A673 (cell line): ENCODE data around the gene MED12L. TPM values are rescaled to one million over a fixed set of nuclear protein-coding genes. Genes with fewer than 3 reads are reported as not detected.

Experiments
- BruUV-seq: library from RNA; stranded (reverse); fragments of 400-500 nt; replicated peaks from 2 replicates; lab custom pipeline; 2021; lab: Mats Ljungman, UMichigan
- CTCF ChIA-PET: fragments of 300-600 bp; sonication (Branson Sonifier 250); formaldehyde crosslinking; loops from one replicate; lab custom pipeline; 2022; ENCODE audit warnings: antibody characterized with exemption; lab: Charles Lee
- POLR2A ChIA-PET: fragments of 300-600 bp; sonication (Branson Sonifier 250); formaldehyde crosslinking; loops from one replicate; lab custom pipeline; 2022; ENCODE audit warnings: antibody characterized with exemption; ENCODE audit not compliant: low non-redundant PET; lab: Charles Lee
- DNase-seq: peaks from one replicate; pipeline ENCODE4 v3.0.0-alpha.2; 2015; ENCODE audit warnings: low spot score
- H3K27ac ChIP-seq: fragments of 200-600 bp; sonication (generic); 2 replicates; pipeline ENCODE4 v1.5.1; 2016; ENCODE audit warnings: mixed run types, low read depth, mild to moderate bottlenecking, mixed read lengths, antibody characterized with exemption, low read length; ENCODE audit not compliant: poor library complexity, severe bottlenecking
- H3K27me3 ChIP-seq: fragments of 200-600 bp; sonication (generic); replicated peaks from 2 replicates; pipeline ENCODE4 v1.6.1; 2017; ENCODE audit warnings: mixed run types, low read depth, mild to moderate bottlenecking, mixed read lengths, antibody characterized with exemption, low read length; ENCODE audit not compliant: insufficient read depth, poor library complexity
- H3K36me3 ChIP-seq: fragments of 200-600 bp; sonication (generic); 2 replicates; pipeline ENCODE4 v1.6.1; 2016; ENCODE audit warnings: mixed run types, mild to moderate bottlenecking, mixed read lengths, antibody characterized with exemption, low read length; ENCODE audit not compliant: insufficient read depth, poor library complexity, severe bottlenecking
- H3K4me1 ChIP-seq: fragments of 200-600 bp; sonication (generic); 2 replicates; pipeline ENCODE4 v1.6.1; 2017; ENCODE audit warnings: mixed run types, mild to moderate bottlenecking, mixed read lengths, antibody characterized with exemption, low read length; ENCODE audit not compliant: insufficient read depth, poor library complexity, severe bottlenecking
- H3K4me3 ChIP-seq: fragments of 200-600 bp; sonication (generic); 2 replicates; pipeline ENCODE4 v1.5.1; 2016; ENCODE audit warnings: low read depth, mixed run types, mild to moderate bottlenecking, mixed read lengths, low read length; ENCODE audit not compliant: poor library complexity, severe bottlenecking
- H3K9me3 ChIP-seq: fragments of 200-600 bp; sonication (generic); 2 replicates; pipeline ENCODE4 v1.6.1; 2016; ENCODE audit warnings: mixed run types, low read depth, mild to moderate bottlenecking, mixed read lengths, antibody characterized with exemption, low read length; ENCODE audit not compliant: poor library complexity, severe bottlenecking
- EZH2 ChIP-seq: fragments of 200-600 bp; sonication (generic); IDR thresholded peaks from 2 replicates; pipeline ENCODE4 v1.6.1; 2017; ENCODE audit warnings: borderline replicate concordance, low read depth, mild to moderate bottlenecking, mixed read lengths, antibody characterized with exemption, low read length; ENCODE audit not compliant: poor library complexity, severe bottlenecking
- intact Hi-C: fragments of 100-400 bp; cut with micrococcal nuclease; formaldehyde crosslinking; loops from one replicate; pipeline ENCODE4 v1.10.0; 2022; ENCODE audit not compliant: unreplicated experiment
- total RNA-seq: library from RNA; stranded (reverse); gene quantifications from 2 replicates; pipeline ENCODE4 v1.2.3, GENCODE V29; 2021
- TF ChIP-seq, protein P1 (sequence below): fragments of 300-800, 200-600 bp; sonication (generic); conservative IDR thresholded peaks from 2 replicates; pipeline ENCODE4 v1.5.1; 2017; ENCODE audit warnings: low read depth, mild to moderate bottlenecking, antibody characterized with exemption, low read length, moderate library complexity, mixed read lengths

Gene MED12L
- total RNA-seq, 1 experiment from 2014 or later, result 0.71 TPM

DNA sequence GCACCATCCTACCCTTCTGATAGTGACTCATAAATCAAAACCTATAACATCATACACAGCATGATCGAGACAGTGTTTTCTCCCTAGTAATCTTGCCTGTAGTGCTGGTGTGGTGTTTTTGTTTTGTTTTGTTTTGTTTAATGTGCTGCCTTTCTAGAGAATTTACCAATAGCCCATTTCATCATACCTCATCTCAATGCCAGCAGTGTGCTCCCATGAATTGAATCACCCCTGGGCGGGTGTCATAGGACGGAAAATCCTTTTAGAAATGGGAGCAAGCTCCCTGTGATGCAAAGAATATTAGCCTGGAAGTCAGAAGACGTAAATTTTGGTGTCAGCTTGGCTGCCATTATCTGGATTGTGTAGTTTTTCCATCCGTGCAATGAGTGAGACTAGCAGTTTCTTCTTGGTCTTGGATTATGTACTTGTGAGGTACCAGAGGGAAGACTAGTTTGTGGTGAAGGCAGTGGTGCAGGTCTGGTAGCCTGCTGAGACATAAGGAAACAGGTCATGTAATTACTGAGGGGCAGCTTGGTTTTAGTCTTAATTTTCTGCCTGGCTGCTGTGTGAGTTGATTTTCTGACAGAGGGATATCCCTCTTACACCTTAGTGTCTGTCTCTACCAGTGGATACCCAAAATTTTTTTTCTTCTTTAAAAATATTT is 345.5 kb downstream of the MED12L start:
- no peaks in the 10 kb centered on the region for H3K9me3 ChIP-seq
- H3K27me3 ChIP-seq, result no peaks in the 10 kb centered on the region
- no peak for DNase-seq
- H3K27ac ChIP-seq, result no peak overlapping the region
- BruUV-seq, result no TSS peak
- no peak overlapping the region for H3K4me3 ChIP-seq
- POLR2A ChIA-PET, result no interaction called here
- intact Hi-C loops, result no loop called here
- peaks cover 13% of the 10 kb centered on the region for H3K4me1 ChIP-seq
- H3K36me3 ChIP-seq, result no peaks in the 10 kb centered on the region
- CTCF ChIA-PET, result no interaction called here
- TF ChIP-seq, protein P1, sequence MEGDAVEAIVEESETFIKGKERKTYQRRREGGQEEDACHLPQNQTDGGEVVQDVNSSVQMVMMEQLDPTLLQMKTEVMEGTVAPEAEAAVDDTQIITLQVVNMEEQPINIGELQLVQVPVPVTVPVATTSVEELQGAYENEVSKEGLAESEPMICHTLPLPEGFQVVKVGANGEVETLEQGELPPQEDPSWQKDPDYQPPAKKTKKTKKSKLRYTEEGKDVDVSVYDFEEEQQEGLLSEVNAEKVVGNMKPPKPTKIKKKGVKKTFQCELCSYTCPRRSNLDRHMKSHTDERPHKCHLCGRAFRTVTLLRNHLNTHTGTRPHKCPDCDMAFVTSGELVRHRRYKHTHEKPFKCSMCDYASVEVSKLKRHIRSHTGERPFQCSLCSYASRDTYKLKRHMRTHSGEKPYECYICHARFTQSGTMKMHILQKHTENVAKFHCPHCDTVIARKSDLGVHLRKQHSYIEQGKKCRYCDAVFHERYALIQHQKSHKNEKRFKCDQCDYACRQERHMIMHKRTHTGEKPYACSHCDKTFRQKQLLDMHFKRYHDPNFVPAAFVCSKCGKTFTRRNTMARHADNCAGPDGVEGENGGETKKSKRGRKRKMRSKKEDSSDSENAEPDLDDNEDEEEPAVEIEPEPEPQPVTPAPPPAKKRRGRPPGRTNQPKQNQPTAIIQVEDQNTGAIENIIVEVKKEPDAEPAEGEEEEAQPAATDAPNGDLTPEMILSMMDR, result no peak
- no peak for TF ChIP-seq EZH2

DNA sequence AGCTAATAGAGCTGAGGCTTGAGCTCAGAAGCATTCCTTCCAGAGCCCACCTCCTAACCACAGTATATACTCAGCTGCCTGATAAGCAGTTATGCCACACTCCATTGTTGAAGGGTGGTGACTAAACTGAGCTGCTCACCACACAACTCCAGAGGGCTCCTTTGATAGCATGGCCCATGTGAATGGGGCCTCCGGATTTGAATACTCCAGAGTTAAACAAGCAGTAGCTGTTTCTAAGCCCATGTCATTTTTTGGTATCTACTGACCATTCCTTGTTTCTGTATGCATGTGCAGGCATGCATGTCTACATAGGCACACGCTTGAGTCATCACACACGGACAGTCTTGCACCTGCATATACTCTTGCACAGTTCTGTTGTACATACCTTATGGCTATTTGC is 346.5 kb downstream of the MED12L start:
- Histone ChIP-seq H3K36me3 (no peaks in the 10 kb centered on the region), H3K27ac (no peak overlapping the region), H3K4me3 (no peak overlapping the region), H3K27me3 (no peaks in the 10 kb centered on the region), H3K4me1 (peaks cover 5% of the 10 kb centered on the region), H3K9me3 (no peaks in the 10 kb centered on the region)
- DNase-seq, result no peak
- no TSS peak for BruUV-seq
- intact Hi-C loops, result no loop called here
- CTCF ChIA-PET, result no interaction called here
- POLR2A ChIA-PET, result no interaction called here
- no peak for TF ChIP-seq EZH2
- TF ChIP-seq, protein P1, result no peak

DNA sequence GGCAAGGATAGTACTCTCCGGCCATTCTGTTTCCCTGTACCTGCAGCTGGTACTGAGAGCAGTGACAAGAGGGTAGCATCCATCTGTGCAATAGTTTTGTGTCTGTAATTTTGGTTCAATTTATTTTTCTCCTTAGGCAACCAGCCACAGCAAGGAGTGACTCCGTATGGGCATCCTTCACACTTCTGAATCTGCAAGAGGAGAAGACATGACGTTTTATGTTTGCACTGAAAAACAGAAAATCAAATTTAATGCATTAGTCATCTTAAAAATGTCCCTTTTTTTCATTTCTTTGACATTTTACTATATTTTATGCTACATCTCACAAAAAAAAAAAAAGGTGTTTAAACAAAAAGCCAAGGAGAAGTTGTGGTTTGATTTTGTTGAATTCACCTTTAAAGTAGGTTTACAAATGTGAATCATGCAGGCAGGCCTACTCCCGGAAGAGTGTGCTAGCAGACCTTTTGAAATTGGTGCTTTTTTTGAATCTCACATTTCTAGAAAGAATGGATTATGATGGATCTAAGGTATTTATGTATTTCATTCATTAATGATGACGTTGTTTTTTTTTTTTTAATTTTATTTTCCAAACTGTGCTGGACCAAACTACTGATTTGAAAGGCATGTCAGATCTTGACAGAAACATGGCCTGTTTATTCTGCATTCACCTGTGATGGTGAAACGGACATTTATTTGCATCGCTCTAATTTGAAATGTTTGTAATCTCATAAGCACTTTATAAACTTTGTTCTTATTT is 347.3 kb downstream of the MED12L start:
- Histone ChIP-seq H3K4me3 (no peak overlapping the region), H3K36me3 (peaks cover 6% of the 10 kb centered on the region), H3K27ac (no peak overlapping the region), H3K27me3 (no peaks in the 10 kb centered on the region), H3K9me3 (no peaks in the 10 kb centered on the region), H3K4me1 (peaks cover 5% of the 10 kb centered on the region)
- TF ChIP-seq, protein P1, result no peak
- TF ChIP-seq EZH2, result no peak
- ChIA-PET POLR2A (no interaction called here), CTCF (no interaction called here)
- intact Hi-C loops, result no loop called here
- no TSS peak for BruUV-seq
- DNase-seq, result no peak
